IMR-90 (cell line): ENCODE data around the gene STOM. TPM values are rescaled to one million over a fixed set of nuclear protein-coding genes. Genes with fewer than 3 reads are reported as not detected.

Experiments
- ATAC-seq: fragments of 200-7000 bp; cut with Tn5 transposase; 2 replicates; pipeline ENCODE4 v1.9.1; 2020; ENCODE audit warnings: low read depth, mild to moderate bottlenecking, moderate library complexity
- BruUV-seq: library from RNA; stranded (reverse); fragments of 400-500 nt; replicated peaks from 2 replicates; lab custom pipeline; 2021; lab: Mats Ljungman, UMichigan
- CTCF ChIA-PET: fragments of 300-600 bp; formaldehyde crosslinking; extraction: SDS; loops from one replicate; lab custom pipeline; 2021; ENCODE audit warnings: antibody characterized with exemption; lab: Yijun Ruan, JAX
- POLR2A ChIA-PET: fragments of 300-600 bp; sonication (Branson Sonifier 250); formaldehyde crosslinking; loops from one replicate; lab custom pipeline; 2022; ENCODE audit warnings: antibody characterized with exemption; ENCODE audit not compliant: unreplicated experiment; lab: Charles Lee
- DNase-seq: peaks from one replicate; pipeline ENCODE4 v3.0.0; 2013
- H2AFZ ChIP-seq: replicated peaks from 2 replicates; pipeline ENCODE3; 2013; ENCODE audit warnings: low read length, mild to moderate bottlenecking; ENCODE audit not compliant: poor library complexity
- H2AK5ac ChIP-seq: 2 replicates; pipeline ENCODE4 v1.6.1; 2013; ENCODE audit warnings: low read depth, low read length, inconsistent platforms
- H2AK9ac ChIP-seq: replicated peaks from 2 replicates; pipeline ENCODE3; 2013; ENCODE audit warnings: mild to moderate bottlenecking, low read depth, low read length, moderate library complexity; ENCODE audit not compliant: poor library complexity
- H2BK120ac ChIP-seq: 2 replicates; pipeline ENCODE4 v1.6.1; 2013; ENCODE audit warnings: low read depth, low read length, inconsistent platforms
- H2BK15ac ChIP-seq: 3 replicates; pipeline ENCODE4 v1.6.1; 2013; ENCODE audit warnings: low read depth, low read length, inconsistent platforms
- H2BK20ac ChIP-seq: 2 replicates; pipeline ENCODE4 v1.6.1; 2013; ENCODE audit warnings: low read depth, mild to moderate bottlenecking, inconsistent platforms, low read length, moderate library complexity
- H2BK5ac ChIP-seq: 2 replicates; pipeline ENCODE4 v1.6.1; 2013; ENCODE audit warnings: mild to moderate bottlenecking, low read depth, low read length, inconsistent platforms; ENCODE audit not compliant: poor library complexity, severe bottlenecking
- H3K14ac ChIP-seq: replicated peaks from 2 replicates; pipeline ENCODE4 v1.6.1; 2013; ENCODE audit warnings: low read depth, low read length, inconsistent platforms
- H3K18ac ChIP-seq: 2 replicates; pipeline ENCODE4 v1.6.1; 2013; ENCODE audit warnings: low read depth, low read length, control low read depth
- H3K23ac ChIP-seq: 2 replicates; pipeline ENCODE4 v1.6.1; 2013; ENCODE audit warnings: low read depth, low read length, inconsistent platforms
- H3K27ac ChIP-seq: 2 replicates; pipeline ENCODE4 v1.5.1; 2013; ENCODE audit warnings: mild to moderate bottlenecking, control low read depth, low read length; ENCODE audit not compliant: insufficient read depth
- H3K27me3 ChIP-seq: 2 replicates; pipeline ENCODE4 v1.6.1; 2013; ENCODE audit warnings: low read length; ENCODE audit not compliant: control insufficient read depth, insufficient read depth
- H3K36me3 ChIP-seq: 2 replicates; pipeline ENCODE4 v1.6.1; 2013; ENCODE audit warnings: low read length, mixed read lengths; ENCODE audit not compliant: control insufficient read depth, insufficient read depth
- H3K4ac ChIP-seq: 2 replicates; pipeline ENCODE4 v1.6.1; 2013; ENCODE audit warnings: low read depth, low read length, inconsistent platforms
- H3K4me1 ChIP-seq: 2 replicates; pipeline ENCODE4 v1.6.1; 2013; ENCODE audit warnings: low read length, mixed read lengths; ENCODE audit not compliant: control insufficient read depth, insufficient read depth
- H3K4me2 ChIP-seq: 2 replicates; pipeline ENCODE4 v1.6.1; 2013; ENCODE audit warnings: low read depth, mild to moderate bottlenecking, control low read depth, low read length, moderate library complexity
- H3K4me3 ChIP-seq: 2 replicates; pipeline ENCODE4 v1.5.1; 2013; ENCODE audit warnings: low read depth, mild to moderate bottlenecking, control low read depth, low read length, moderate library complexity; ENCODE audit not compliant: insufficient read depth
- H3K56ac ChIP-seq: 2 replicates; pipeline ENCODE4 v1.6.1; 2013; ENCODE audit warnings: low read length, inconsistent platforms; ENCODE audit not compliant: insufficient read depth; ENCODE audit errors: extremely low read depth
- H3K79me1 ChIP-seq, 2 experiments: 2 replicates each; pipeline ENCODE4 v1.6.1; 2013; ENCODE audit warnings: low read length in 2 of 2, inconsistent platforms in 1 of 2, low read depth in 1 of 2
- H3K9ac ChIP-seq: 2 replicates; pipeline ENCODE4 v1.6.1; 2013; ENCODE audit warnings: low read depth, low read length, control low read depth
- H3K9me1 ChIP-seq: 2 replicates; pipeline ENCODE4 v1.6.1; 2013; ENCODE audit warnings: low read length, inconsistent platforms; ENCODE audit not compliant: insufficient read depth
- H3K9me3 ChIP-seq: 2 replicates; pipeline ENCODE4 v1.6.1; 2013; ENCODE audit warnings: low read length; ENCODE audit not compliant: control insufficient read depth, insufficient read depth
- H4K20me1 ChIP-seq: 2 replicates; pipeline ENCODE4 v1.6.1; 2013; ENCODE audit warnings: low read length, inconsistent platforms; ENCODE audit not compliant: insufficient read depth
- H4K5ac ChIP-seq: 2 replicates; pipeline ENCODE4 v1.6.1; 2013; ENCODE audit warnings: mild to moderate bottlenecking, low read depth, low read length, control low read depth
- H4K8ac ChIP-seq, 2 experiments: 2 replicates each; pipeline ENCODE4 v1.6.1; 2013; ENCODE audit warnings: low read depth in 2 of 2, low read length in 2 of 2, control low read depth in 1 of 2, inconsistent platforms in 1 of 2
- H4K91ac ChIP-seq: 2 replicates; pipeline ENCODE4 v1.6.1; 2013; ENCODE audit warnings: low read depth, low read length, inconsistent platforms; ENCODE audit not compliant: insufficient read depth
- BHLHE40 ChIP-seq: fragments of 150-350 bp; IDR thresholded peaks from 2 replicates; pipeline ENCODE4 v1.6.1; 2016; ENCODE audit warnings: mild to moderate bottlenecking, low read depth, low read length
- MAFK ChIP-seq: IDR thresholded peaks from 2 replicates; pipeline ENCODE4 v1.6.1; 2012; ENCODE audit warnings: low read depth, low read length, improper control_type of control experiment
- MAZ ChIP-seq: IDR thresholded peaks from 2 replicates; pipeline ENCODE4 v1.6.1; 2012; ENCODE audit warnings: low read depth, mild to moderate bottlenecking, low read length, improper control_type of control experiment, moderate library complexity, borderline replicate concordance
- RAD21 ChIP-seq: IDR thresholded peaks from 2 replicates; pipeline ENCODE4 v1.6.1; 2012; ENCODE audit warnings: low read length, improper control_type of control experiment
- RCOR1 ChIP-seq: IDR thresholded peaks from 2 replicates; pipeline ENCODE4 v1.6.1; 2012; ENCODE audit warnings: mild to moderate bottlenecking, low read length, improper control_type of control experiment; ENCODE audit not compliant: insufficient replicate concordance
- RFX5 ChIP-seq: IDR thresholded peaks from 2 replicates; pipeline ENCODE4 v1.8.0; 2012; ENCODE audit warnings: low read depth, mild to moderate bottlenecking, low read length, moderate library complexity
- USF2 ChIP-seq: fragments of 150-350 bp; IDR thresholded peaks from 2 replicates; pipeline ENCODE4 v1.6.1; 2017; ENCODE audit warnings: mild to moderate bottlenecking, antibody characterized with exemption, low read length, low read depth
- WGBS, 2 experiments: methylation state at CpG; one replicate each; pipeline versions ENCODE4 v1.1.5 to v1.1.7; 2013; ENCODE audit warnings: missing lambda C conversion rate in 2 of 2; ENCODE audit not compliant: insufficient read length in 1 of 2; ENCODE audit errors: extremely low coverage in 2 of 2; 5-methylcytosine and 5-hydroxymethylcytosine counted together
- dilution Hi-C: fragments of 300-500 bp; cut with HindIII; formaldehyde crosslinking; loops from one replicate; pipeline ENCODE4 v1.14.3; 2018; ENCODE audit warnings: low sequenced_read_pairs; ENCODE audit not compliant: unreplicated experiment
- in situ Hi-C: fragments of 300-500 bp; cut with MboI; formaldehyde crosslinking; loops from 3 replicates; pipeline ENCODE4 v1.14.3; 2019; ENCODE audit warnings: low sequenced_read_pairs, inconsistent platforms, mixed read lengths
- intact Hi-C: fragments of 100-400 bp; cut with micrococcal nuclease; formaldehyde crosslinking; loops from 2 replicates; pipeline ENCODE4 v1.10.0; 2022
- polyA plus RNA-seq, 3 experiments: library from polyadenylated mRNA; depleted of rRNA; stranded (reverse); fragments of >200 nt; gene quantifications; 2 replicates each; pipeline ENCODE4 v1.2.3, GENCODE V29; 2012; ENCODE audit warnings: low replicate concordance in 1 of 3
- total RNA-seq: library from RNA; depleted of rRNA; stranded (reverse); fragments of >200 nt; gene quantifications from 2 replicates; pipeline ENCODE4 v1.2.3, GENCODE V29; 2012

STOM gene
- total and polyA plus RNA-seq, 2 of the 4 experiments (the other 2 are of a cell fraction), result 78.4 to 84.8 TPM

- H2AFZ ChIP-seq, result no peak overlapping the region
- no peak overlapping the region for H2BK20ac ChIP-seq
- ChIA-PET CTCF (interaction anchor here (0.5 to 1.2 kb wide), 6 partner anchors 8 to 562 kb away, joined by 3 to 6 read pairs (median 4); no protein-coding TSS in a partner anchor), POLR2A (interaction anchor here (0.6 kb wide), 1 partner anchor 144 kb away, joined by 3 read pairs; no protein-coding TSS in a partner anchor)
- no peak overlapping the region for H4K5ac ChIP-seq
- no peaks in the 10 kb centered on the region for H3K9me3 ChIP-seq
- peaks cover 17% of the 10 kb centered on the region for H3K9me1 ChIP-seq
- peak overlapping the region; percentile 10; the same call in 1 of the 2 replicates for H2AK5ac ChIP-seq
- no peak overlapping the region for H2BK15ac ChIP-seq
- no peaks in the 10 kb centered on the region; the same call in 1 of the 2 replicates for H4K20me1 ChIP-seq
- no peak for TF ChIP-seq BHLHE40
- TF ChIP-seq USF2, result no peak
- TF ChIP-seq RAD21, result no peak
- TF ChIP-seq RCOR1, result no peak
- no peak for TF ChIP-seq MAFK
- no peak for TF ChIP-seq MAZ
- TF ChIP-seq RFX5, result no peak
- no peaks in the 10 kb centered on the region for H3K27me3 ChIP-seq
- no peak overlapping the region for H2BK5ac ChIP-seq
- peaks cover 10% of the 10 kb centered on the region for H3K4me1 ChIP-seq
- dilution Hi-C loops (no loop called here), in situ Hi-C loops (no loop called here), intact Hi-C loops (no loop called here)
- H3K27ac ChIP-seq, result peak overlapping the region; percentile 2; the same call in 1 of the 2 replicates
- peak overlapping the region; percentile 29; the same call in 1 of the 2 replicates for H2BK120ac ChIP-seq
- no TSS peak for BruUV-seq
- 80% methylated on average over 1 of the region's 3 CpGs; no CpG with 5 or more reads in 1 of the 2 experiments for WGBS, 2 experiments
- peak overlapping the region; percentile 17; the same call in 1 of the 2 replicates for H3K4ac ChIP-seq
- DNase-seq (no peak), ATAC-seq (no peak; the same call in 1 of the 2 replicates)
- H3K36me3 ChIP-seq, result peaks cover 74% of the 10 kb centered on the region
- H3K23ac ChIP-seq, result no peak overlapping the region; the same call in 1 of the 2 replicates
- no peak overlapping the region for H3K56ac ChIP-seq
- peaks cover 6 to 54% of the 10 kb centered on the region in 2 experiments for H3K79me1 ChIP-seq
- peak overlapping the region in 1 of 2 experiments; percentile 53; a peak in 2 of 4 replicates for H4K8ac ChIP-seq
- H4K91ac ChIP-seq, result no peak overlapping the region; the same call in 1 of the 2 replicates
- H3K4me3 ChIP-seq, result no peak overlapping the region
- 0 out of 2 replicates have a peak overlapping the region, but pooled peaks have one; percentile 26 for H3K14ac ChIP-seq
- no peak overlapping the region for H3K9ac ChIP-seq
- no peak overlapping the region for H3K4me2 ChIP-seq
- no peak overlapping the region for H2AK9ac ChIP-seq
- no peak overlapping the region for H3K18ac ChIP-seq
Measured at GRCh38 chr9:121331549-121331948, 38.5 kb downstream of the STOM start.
